ENCODE results near the gene SHROOM2. TPM values are rescaled to one million over a fixed set of nuclear protein-coding genes. Genes with fewer than 3 reads are reported as not detected.

Gene SHROOM2
- total and polyA plus RNA-seq, 2 donors (not counting 1 experiment from before 2014, with no cell fraction given), result under 0.01 to 6.3 TPM

DNA sequence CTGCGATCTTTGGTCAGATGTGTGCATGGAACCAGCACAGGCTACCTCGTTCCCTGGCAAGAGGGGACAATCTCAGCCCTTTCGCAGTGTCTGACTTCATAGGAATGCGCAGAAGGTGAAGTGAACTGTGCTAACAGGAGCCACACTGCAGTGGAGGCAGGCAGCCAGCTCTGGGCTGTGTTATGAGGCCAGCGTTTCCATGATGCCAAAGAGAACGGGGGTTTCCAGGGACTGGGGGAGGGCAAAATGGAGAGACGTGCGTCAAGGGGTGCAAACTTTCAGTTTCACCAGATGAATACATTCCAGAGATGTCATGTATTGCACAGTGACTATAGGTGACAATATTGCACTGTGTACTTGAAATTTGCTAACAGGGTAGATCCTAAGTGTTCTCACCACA, 211.3 kb downstream of the SHROOM2 start:
- Histone ChIP-seq H3K4me3 (replicated peaks in 1 of 4; ENCODE audit: control extremely low read depth in 1 of 4, insufficient read depth in 1 of 4, low read depth in 3 of 4, low read length in 4 of 4) (no peak overlapping the region), H3K4me1 (ENCODE audit: control insufficient read depth, extremely low read depth, insufficient read depth, low read length) (no peaks in the 10 kb centered on the region), H3K27ac (ENCODE audit: insufficient read depth, low read length) (no peak overlapping the region), H3K79me2 (ENCODE audit: control insufficient read depth, insufficient read depth, low read length) (no peaks in the 10 kb centered on the region), H3K36me3 (ENCODE audit: control insufficient read depth, insufficient read depth, low read length) (no peaks in the 10 kb centered on the region), H3K4me2 (ENCODE audit: extremely low read depth, insufficient read depth, low read length) (no peak overlapping the region), H3K9me3 (ENCODE audit: control insufficient read depth, insufficient read depth, low read depth, low read length) (no peaks in the 10 kb centered on the region), H3K9ac (ENCODE audit: insufficient read depth, low read length) (no peak overlapping the region), H2AFZ (ENCODE audit: low read length) (no peak overlapping the region), H3K27me3 (ENCODE audit: control insufficient read depth, insufficient read depth, low read length) (no peaks in the 10 kb centered on the region), H4K20me1 (ENCODE audit: control insufficient read depth, extremely low read depth, insufficient read depth, low read length) (no peaks in the 10 kb centered on the region)
- DNase-seq (ENCODE audit: low read depth in 2 of 2), result no peak
- TF ChIP-seq, protein P1, sequence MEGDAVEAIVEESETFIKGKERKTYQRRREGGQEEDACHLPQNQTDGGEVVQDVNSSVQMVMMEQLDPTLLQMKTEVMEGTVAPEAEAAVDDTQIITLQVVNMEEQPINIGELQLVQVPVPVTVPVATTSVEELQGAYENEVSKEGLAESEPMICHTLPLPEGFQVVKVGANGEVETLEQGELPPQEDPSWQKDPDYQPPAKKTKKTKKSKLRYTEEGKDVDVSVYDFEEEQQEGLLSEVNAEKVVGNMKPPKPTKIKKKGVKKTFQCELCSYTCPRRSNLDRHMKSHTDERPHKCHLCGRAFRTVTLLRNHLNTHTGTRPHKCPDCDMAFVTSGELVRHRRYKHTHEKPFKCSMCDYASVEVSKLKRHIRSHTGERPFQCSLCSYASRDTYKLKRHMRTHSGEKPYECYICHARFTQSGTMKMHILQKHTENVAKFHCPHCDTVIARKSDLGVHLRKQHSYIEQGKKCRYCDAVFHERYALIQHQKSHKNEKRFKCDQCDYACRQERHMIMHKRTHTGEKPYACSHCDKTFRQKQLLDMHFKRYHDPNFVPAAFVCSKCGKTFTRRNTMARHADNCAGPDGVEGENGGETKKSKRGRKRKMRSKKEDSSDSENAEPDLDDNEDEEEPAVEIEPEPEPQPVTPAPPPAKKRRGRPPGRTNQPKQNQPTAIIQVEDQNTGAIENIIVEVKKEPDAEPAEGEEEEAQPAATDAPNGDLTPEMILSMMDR (conservative IDR thresholded peaks at IDR 0.05 in 1 of 2, IDR thresholded peaks at IDR 0.05 in 1 of 2; ENCODE audit: low read depth in 1 of 2, low read length in 2 of 2), result no peak
- TF ChIP-seq EZH2 (IDR thresholded peaks at IDR 0.05; ENCODE audit: low read length, missing control alignments), result no peak

Other genes starting within 250 kb of the SHROOM2 start
- gene GPR143, start 20.6 kb upstream of the SHROOM2 start, total RNA-seq, result under 0.01 TPM in 1 of 2 replicates, not detected in the other
- 0.07 TPM in 1 of 2 replicates, not detected in the other for gene GPR143, start 20.6 kb upstream of the SHROOM2 start, polyA plus RNA-seq
- gene CLDN34, start 180.9 kb downstream of the SHROOM2 start, total RNA-seq, result not detected in 2 replicates
- gene CLDN34, start 180.9 kb downstream of the SHROOM2 start, polyA plus RNA-seq, result not detected in 2 replicates